Liver (tissue), 9 donors: ENCODE measurements around the gene RABIF. TPM values are rescaled to one million over a fixed set of nuclear protein-coding genes. Genes with fewer than 3 reads are reported as not detected.
"Not testable (repeated sequence)": the region's sequence is repeated elsewhere in the genome, so short reads cannot be mapped to it uniquely, and the experiment has no call there.

Experiments used
- DNase-seq: peaks from one replicate; pipeline ENCODE4 v3.0.0-alpha.2; 2017; ENCODE audit warnings: low spot score
- H3K27ac ChIP-seq, 2 donors: one replicate each; pipeline ENCODE4 v1.7.0; 2013; ENCODE audit warnings: inconsistent platforms in 2 of 2, low read length in 2 of 2, control low read depth in 1 of 2, low read depth in 1 of 2, mild to moderate bottlenecking in 1 of 2
- H3K27me3 ChIP-seq, 4 donors: one replicate each; pipeline versions ENCODE4 v1.6.1 to v1.7.0; 2013; ENCODE audit warnings: low read length in 3 of 4, inconsistent platforms in 1 of 4, mild to moderate bottlenecking in 1 of 4, moderate library complexity in 1 of 4; ENCODE audit not compliant: control insufficient read depth in 4 of 4, insufficient read depth in 4 of 4
- H3K36me3 ChIP-seq, 4 donors: one replicate each; pipeline versions ENCODE4 v1.6.1 to v1.7.0; 2013; ENCODE audit warnings: low read length in 3 of 4, mild to moderate bottlenecking in 3 of 4, low read depth in 1 of 4, moderate library complexity in 1 of 4; ENCODE audit not compliant: control insufficient read depth in 4 of 4, insufficient read depth in 3 of 4
- H3K4me1 ChIP-seq, 4 donors: one replicate each; pipeline versions ENCODE4 v1.6.1 to v1.7.0; 2013; ENCODE audit warnings: low read length in 3 of 4, mild to moderate bottlenecking in 3 of 4, moderate library complexity in 1 of 4; ENCODE audit not compliant: control insufficient read depth in 4 of 4, insufficient read depth in 4 of 4
- H3K4me3 ChIP-seq, 3 donors: one replicate each; pipeline versions ENCODE4 v1.6.1 to v1.7.0; 2013; ENCODE audit warnings: low read length in 3 of 3, control low read depth in 1 of 3, low read depth in 1 of 3, mild to moderate bottlenecking in 1 of 3
- H3K9ac ChIP-seq, 2 donors: one replicate each; pipeline ENCODE4 v1.7.0; 2013; ENCODE audit warnings: low read length in 2 of 2, mild to moderate bottlenecking in 2 of 2, moderate library complexity in 2 of 2, control low read depth in 1 of 2, low read depth in 1 of 2
- H3K9me3 ChIP-seq, 4 donors: one replicate each; pipeline versions ENCODE4 v1.6.1 to v1.7.0; 2013; ENCODE audit warnings: low read length in 3 of 4; ENCODE audit not compliant: control insufficient read depth in 4 of 4
- CTCF ChIP-seq: fragments of 150-350 bp; IDR thresholded peaks from 2 replicates; pipeline ENCODE4 v1.5.1; 2017; ENCODE audit warnings: improper control_type of control experiment, low read depth, low read length; ENCODE audit not compliant: missing input control
- EGR1 ChIP-seq, 2 donors: IDR thresholded peaks; 2 replicates each; pipeline ENCODE4 v1.6.1; 2016 to 2018; ENCODE audit warnings: antibody characterized with exemption in 2 of 2, low read depth in 2 of 2
- FOXA1 ChIP-seq: IDR thresholded peaks from 2 replicates; pipeline ENCODE4 v1.6.1; 2016; ENCODE audit warnings: antibody characterized with exemption
- FOXA2 ChIP-seq: IDR thresholded peaks from 2 replicates; pipeline ENCODE4 v1.6.1; 2016; ENCODE audit warnings: antibody characterized with exemption
- GABPA ChIP-seq, 2 donors: IDR thresholded peaks in 1 of 2; conservative IDR thresholded peaks in 1 of 2; 2 replicates each; pipeline ENCODE4 v1.6.1; 2016; ENCODE audit warnings: antibody characterized with exemption in 2 of 2, mild to moderate bottlenecking in 1 of 2, moderate library complexity in 1 of 2
- HNF4G ChIP-seq: IDR thresholded peaks from 2 replicates; pipeline ENCODE4 v1.6.1; 2016; ENCODE audit warnings: antibody characterized with exemption
- JUND ChIP-seq, 2 donors: IDR thresholded peaks; 2 replicates each; pipeline ENCODE4 v1.6.1; 2016; ENCODE audit warnings: antibody characterized with exemption in 2 of 2
- MAX ChIP-seq: IDR thresholded peaks from 2 replicates; pipeline ENCODE4 v1.6.1; 2016; ENCODE audit warnings: antibody characterized with exemption
- NR2F2 ChIP-seq: IDR thresholded peaks from 2 replicates; pipeline ENCODE4 v1.6.1; 2016; ENCODE audit warnings: antibody characterized with exemption
- RAD21 ChIP-seq, 2 donors: IDR thresholded peaks; 2 replicates each; pipeline ENCODE4 v1.6.1; 2016; ENCODE audit warnings: antibody characterized with exemption in 2 of 2, mild to moderate bottlenecking in 2 of 2
- RXRA ChIP-seq, 2 donors: IDR thresholded peaks; 2 replicates each; pipeline ENCODE4 v1.6.1; 2017 to 2018; ENCODE audit warnings: antibody characterized with exemption in 2 of 2, mild to moderate bottlenecking in 1 of 2
- SP1 ChIP-seq: IDR thresholded peaks from 2 replicates; pipeline ENCODE4 v1.6.1; 2018; ENCODE audit warnings: antibody characterized with exemption, mild to moderate bottlenecking
- TAF1 ChIP-seq: conservative IDR thresholded peaks from 2 replicates; pipeline ENCODE4 v1.6.1; 2016; ENCODE audit warnings: antibody characterized with exemption, mild to moderate bottlenecking
- YY1 ChIP-seq: IDR thresholded peaks from 2 replicates; pipeline ENCODE4 v1.6.1; 2016; ENCODE audit warnings: antibody characterized with exemption, mild to moderate bottlenecking
- WGBS: extraction: QIAGEN DNeasy Blood & Tissue Kit; methylation state at CpG from one replicate; pipeline ENCODE4 v1.1.7; 2013; 5-methylcytosine and 5-hydroxymethylcytosine counted together
- polyA plus RNA-seq, 2 donors: library from polyadenylated mRNA; stranded (reverse) in 1 of 2; unstranded in 1 of 2; fragments of 200-250 nt in 1 of 2; fragments of >200 nt in 1 of 2; fragmentation: Nextera tagmentation in 1 of 2; extraction: Ambion mirVana in 1 of 2; gene quantifications; one replicate each; pipeline versions ENCODE4 v1.2.1 to v1.2.3, GENCODE V29; 2013 to 2015
- total RNA-seq, 2 donors: library from RNA; depleted of rRNA; stranded (reverse); fragments of >200 nt; gene quantifications; one replicate each; pipeline ENCODE4 v1.2.3, GENCODE V29; 2014
- TF ChIP-seq, protein P1 (sequence below): IDR thresholded peaks from 2 replicates; pipeline ENCODE4 v1.6.1; 2016; ENCODE audit warnings: antibody characterized with exemption
- TF ChIP-seq, protein P2 (sequence below): IDR thresholded peaks from 2 replicates; pipeline ENCODE4 v1.6.1; 2016; ENCODE audit warnings: antibody characterized with exemption
- donor health status: healthy.
- donor health status: healthy.
- donor health status: healthy.
- donor health status: healthy.
- donor health status: healthy.

The RABIF gene
- total and polyA plus RNA-seq, 4 donors = 3.6 to 7.5 (median 4.3) TPM

GRCh38 chr1:202905331-202905730 lies 16.4 kb upstream of the RABIF start (continued):
- TF ChIP-seq, protein P1, sequence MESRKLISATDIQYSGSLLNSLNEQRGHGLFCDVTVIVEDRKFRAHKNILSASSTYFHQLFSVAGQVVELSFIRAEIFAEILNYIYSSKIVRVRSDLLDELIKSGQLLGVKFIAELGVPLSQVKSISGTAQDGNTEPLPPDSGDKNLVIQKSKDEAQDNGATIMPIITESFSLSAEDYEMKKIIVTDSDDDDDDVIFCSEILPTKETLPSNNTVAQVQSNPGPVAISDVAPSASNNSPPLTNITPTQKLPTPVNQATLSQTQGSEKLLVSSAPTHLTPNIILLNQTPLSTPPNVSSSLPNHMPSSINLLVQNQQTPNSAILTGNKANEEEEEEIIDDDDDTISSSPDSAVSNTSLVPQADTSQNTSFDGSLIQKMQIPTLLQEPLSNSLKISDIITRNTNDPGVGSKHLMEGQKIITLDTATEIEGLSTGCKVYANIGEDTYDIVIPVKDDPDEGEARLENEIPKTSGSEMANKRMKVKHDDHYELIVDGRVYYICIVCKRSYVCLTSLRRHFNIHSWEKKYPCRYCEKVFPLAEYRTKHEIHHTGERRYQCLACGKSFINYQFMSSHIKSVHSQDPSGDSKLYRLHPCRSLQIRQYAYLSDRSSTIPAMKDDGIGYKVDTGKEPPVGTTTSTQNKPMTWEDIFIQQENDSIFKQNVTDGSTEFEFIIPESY = no peak

GRCh38 chr1:202903808-202904207 lies 14.9 kb upstream of the RABIF start:
- not testable (repeated sequence) for H3K4me1 ChIP-seq, H3K9ac ChIP-seq, H3K27me3 ChIP-seq, H3K9me3 ChIP-seq, H3K4me3 ChIP-seq, DNase-seq, H3K27ac ChIP-seq
- peaks cover 5 to 33% (median 14%) of the 10 kb centered on the region in 4 donors for H3K36me3 ChIP-seq
- WGBS = 96% methylated on average over 5 of the region's 5 CpGs

DNA sequence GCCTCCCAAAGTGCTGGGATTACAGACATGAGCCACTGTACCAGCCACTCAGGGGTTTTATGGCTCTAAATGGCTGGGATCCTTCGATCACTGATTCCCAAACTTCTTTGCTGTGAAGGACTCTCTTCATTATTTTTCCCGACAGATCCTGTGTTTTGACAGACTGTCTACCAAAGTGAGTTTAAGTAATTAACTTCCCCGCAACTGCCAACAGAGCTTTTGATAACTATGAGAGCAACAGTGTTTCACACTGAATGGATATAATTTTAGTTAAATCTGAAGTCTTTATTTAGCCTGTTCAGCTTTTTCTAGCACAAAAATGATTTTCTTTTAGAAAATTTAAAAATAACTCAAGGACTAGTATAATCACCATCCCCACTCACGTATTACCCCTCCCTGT lies 12.6 kb upstream of the RABIF start:
- 94% methylated on average over 4 of the region's 4 CpGs for WGBS
- Histone ChIP-seq H3K27ac (no peak overlapping the region), H3K9me3 (no peaks in the 10 kb centered on the region), H3K4me3 (no peak overlapping the region), H3K36me3 (peaks cover 4 to 23% (median 12%) of the 10 kb centered on the region in 4 donors), H3K4me1 (no peaks in the 10 kb centered on the region), H3K27me3 (no peaks in the 10 kb centered on the region), H3K9ac (no peak overlapping the region)
- no peak for TF ChIP-seq CTCF
- no peak for TF ChIP-seq GABPA (IDR thresholded peaks at IDR 0.05 in 1 of 2, conservative IDR thresholded peaks at IDR 0.05 in 1 of 2)
- no peak for TF ChIP-seq RAD21 (IDR thresholded peaks at IDR 0.05)
- TF ChIP-seq RXRA (IDR thresholded peaks at IDR 0.05) = no peak
- TF ChIP-seq FOXA1 = no peak
- TF ChIP-seq EGR1 (IDR thresholded peaks at IDR 0.05; ENCODE audit: low read depth in 2 of 2) = no peak
- TF ChIP-seq, protein P2, sequence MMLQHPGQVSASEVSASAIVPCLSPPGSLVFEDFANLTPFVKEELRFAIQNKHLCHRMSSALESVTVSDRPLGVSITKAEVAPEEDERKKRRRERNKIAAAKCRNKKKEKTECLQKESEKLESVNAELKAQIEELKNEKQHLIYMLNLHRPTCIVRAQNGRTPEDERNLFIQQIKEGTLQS = no peak
- TF ChIP-seq FOXA2 = no peak
- TF ChIP-seq HNF4G = no peak
- DNase-seq = no peak

- no peak for DNase-seq
- Histone ChIP-seq H3K4me3 (no peak overlapping the region), H3K36me3 (peaks cover 13 to 48% (median 39%) of the 10 kb centered on the region in 4 donors), H3K4me1 (peaks cover 4 to 13% (median 5%) of the 10 kb centered on the region in 4 donors), H3K27ac (no peak overlapping the region), H3K9ac (no peak overlapping the region), H3K27me3 (no peaks in the 10 kb centered on the region), H3K9me3 (no peaks in the 10 kb centered on the region)
- WGBS = 97% methylated on average over 7 of the region's 7 CpGs
- TF ChIP-seq, protein P1 = no peak
- TF ChIP-seq MAX (no peak), TAF1 (no peak), HNF4G (no peak), SP1 (no peak), FOXA1 (no peak), NR2F2 (no peak), YY1 (no peak), GABPA (IDR thresholded peaks at IDR 0.05 in 1 of 2, conservative IDR thresholded peaks at IDR 0.05 in 1 of 2) (no peak), JUND (IDR thresholded peaks at IDR 0.05) (no peak)
- TF ChIP-seq, protein P2 = no peak
Observed at GRCh38 chr1:202892501-202892900, 3.6 kb upstream of the RABIF start.
